Hindlimb muscle (tissue), 1 donor: ENCODE data around the gene RRAS2. TPM values are rescaled to one million over a fixed set of nuclear protein-coding genes. Genes with fewer than 3 reads are reported as not detected.
"Not testable (repeated sequence)": the region's sequence is repeated elsewhere in the genome, so short reads cannot be mapped to it uniquely, and the experiment has no call there.

Experiments used
- DNase-seq: peaks from one replicate; pipeline ENCODE4 v3.0.0-alpha.2; 2013
- polyA plus RNA-seq: library from polyadenylated mRNA; unstranded; fragments of 120-200 nt; gene quantifications from one replicate; pipeline ENCODE4 v1.2.1, GENCODE V29; 2013; ENCODE audit not compliant: insufficient read length

Gene RRAS2
- polyA plus RNA-seq, 1 donor: 41.8 TPM

GRCh38 chr11:14253840-14254239, 105.1 kb downstream of the RRAS2 start:
- DNase-seq: no peak

- peak; percentile 54 for DNase-seq
These were observed 105.6 kb downstream of the RRAS2 start for GRCh38 chr11:14253421-14253820.

- not testable (repeated sequence) for DNase-seq
These were observed 106.5 kb downstream of the RRAS2 start for GRCh38 chr11:14252501-14252900.

GRCh38 chr11:14251754-14252153, 107.2 kb downstream of the RRAS2 start:
- DNase-seq: no peak

- peak; percentile 58 for DNase-seq
These were observed 109.6 kb downstream of the RRAS2 start for GRCh38 chr11:14249121-14249963.

GRCh38 chr11:14248580-14248981, 110.4 kb downstream of the RRAS2 start:
- DNase-seq: no peak

- no peak for DNase-seq
These were observed 113.5 kb downstream of the RRAS2 start for GRCh38 chr11:14245444-14245843.

- no peak for DNase-seq
These were observed 114.1 kb downstream of the RRAS2 start for GRCh38 chr11:14244926-14245325.

GRCh38 chr11:14242733-14243132, 116.2 kb downstream of the RRAS2 start:
- no peak for DNase-seq

GRCh38 chr11:14242187-14242586, 116.8 kb downstream of the RRAS2 start:
- peak; percentile 19 for DNase-seq

- no peak for DNase-seq
These were observed 118.0 kb downstream of the RRAS2 start for GRCh38 chr11:14240951-14241350.

- DNase-seq: no peak
These were observed 118.8 kb downstream of the RRAS2 start for GRCh38 chr11:14240221-14240620.

GRCh38 chr11:14237444-14237961, 121.5 kb downstream of the RRAS2 start:
- DNase-seq: no peak

GRCh38 chr11:14235701-14236100, 123.3 kb downstream of the RRAS2 start:
- DNase-seq: no peak

GRCh38 chr11:14234446-14234845, 124.5 kb downstream of the RRAS2 start:
- DNase-seq: no peak

GRCh38 chr11:14232652-14233051, 126.3 kb downstream of the RRAS2 start:
- no peak for DNase-seq

- no peak for DNase-seq
These were observed 128.6 kb downstream of the RRAS2 start for GRCh38 chr11:14230407-14230806.

- DNase-seq: no peak
These were observed 129.5 kb downstream of the RRAS2 start for GRCh38 chr11:14229472-14229871.

- DNase-seq: no peak
These were observed 130.6 kb downstream of the RRAS2 start for GRCh38 chr11:14228356-14228755.

Other genes starting within 250 kb of the RRAS2 start
- 75.5 TPM for gene COPB1, start 140.6 kb upstream of the RRAS2 start, polyA plus RNA-seq
- gene PSMA1, start 161.2 kb upstream of the RRAS2 start, polyA plus RNA-seq: 101 TPM